HG02852 (cell line): ENCODE data around the gene NOXA1.

Experiments used
- ATAC-seq: cut with Tn5 transposase; IDR thresholded peaks from one replicate; pipeline ENCODE4 v1.9.1; 2021; ENCODE audit warnings: mild to moderate bottlenecking, moderate library complexity; ENCODE audit not compliant: unreplicated experiment

NOXA1 gene

GRCh38 chr9:137423514-137424291 lies 510 bp downstream of the NOXA1 start:
- peak; percentile 29 for ATAC-seq

- ATAC-seq: no peak
These were observed 3.0 kb downstream of the NOXA1 start for GRCh38 chr9:137426018-137426681.

- no peak for ATAC-seq
These were observed 4.5 kb downstream of the NOXA1 start for GRCh38 chr9:137427454-137428310.

- ATAC-seq: no peak
These were observed 5.1 kb downstream of the NOXA1 start for GRCh38 chr9:137428311-137428630.

GRCh38 chr9:137428841-137429545 lies 5.8 kb downstream of the NOXA1 start:
- ATAC-seq: no peak

GRCh38 chr9:137429546-137429890 lies 6.3 kb downstream of the NOXA1 start:
- no peak for ATAC-seq

- no peak for ATAC-seq
These were observed 7.0 kb downstream of the NOXA1 start for GRCh38 chr9:137429974-137430722.

GRCh38 chr9:137430723-137431415 lies 7.7 kb downstream of the NOXA1 start:
- no peak for ATAC-seq

- no peak for ATAC-seq
These were observed 8.3 kb downstream of the NOXA1 start for GRCh38 chr9:137431416-137431931.

- no peak for ATAC-seq
These were observed 9.6 kb downstream of the NOXA1 start for GRCh38 chr9:137432687-137433348.

- ATAC-seq: no peak
These were observed 10.2 kb downstream of the NOXA1 start for GRCh38 chr9:137433349-137433915.

GRCh38 chr9:137433916-137434431 lies 10.8 kb downstream of the NOXA1 start:
- ATAC-seq: no peak

GRCh38 chr9:137434498-137435380 lies 11.5 kb downstream of the NOXA1 start:
- no peak for ATAC-seq

GRCh38 chr9:137435381-137435891 lies 12.2 kb downstream of the NOXA1 start:
- no peak for ATAC-seq

- no peak for ATAC-seq
These were observed 13.0 kb downstream of the NOXA1 start for GRCh38 chr9:137435980-137436760.

GRCh38 chr9:137436761-137437600 lies 13.8 kb downstream of the NOXA1 start:
- ATAC-seq: no peak
